K562 (cell line): ENCODE measurements around the gene SPOCD1. TPM values are rescaled to one million over a fixed set of nuclear protein-coding genes. Genes with fewer than 3 reads are reported as not detected.

Experiments
- ATAC-seq: fragments of 200-7000 bp; cut with Tn5 transposase; 3 replicates; pipeline ENCODE4 v1.9.1; 2020; ENCODE audit warnings: moderate library complexity
- BruUV-seq: library from RNA; stranded (reverse); fragments of 400-500 nt; replicated peaks from 2 replicates; lab custom pipeline; 2021; lab: Mats Ljungman, UMichigan
- CTCF ChIA-PET: fragments of 300-600 bp; formaldehyde crosslinking; extraction: SDS; loops from one replicate; lab custom pipeline; 2021; ENCODE audit warnings: low intra/inter-chr PET ratio; lab: Yijun Ruan, JAX
- POLR2A ChIA-PET: fragments of 300-600, 350-650 bp; sonication (Branson Sonifier 250); formaldehyde crosslinking; extraction: SDS; loops from one replicate; lab custom pipeline; 2021; ENCODE audit warnings: antibody characterized with exemption, inconsistent platforms; lab: Yijun Ruan, JAX
- DNase-seq, 4 experiments: peaks; one replicate each; pipeline versions ENCODE4 v3.0.0 to v3.0.0-alpha.2; 2011 to 2018; ENCODE audit warnings: low spot score in 3 of 4, mixed read lengths in 3 of 4; ENCODE audit errors: extremely low read depth in 1 of 4
- FAIRE-seq: peaks from 2 replicates; lab custom pipeline; 2011; peaks lifted over from hg19 to GRCh38; lab: Jason Lieb, UNC
- H2AFZ ChIP-seq: 2 replicates; pipeline ENCODE4 v1.6.0; 2011; ENCODE audit warnings: low read depth, low read length, control low read depth, inconsistent platforms
- H3K27ac ChIP-seq: fragments of 200-600 bp; 3 replicates; pipeline ENCODE4 v1.8.0; 2011; ENCODE audit warnings: low read depth, mild to moderate bottlenecking, control low read depth, inconsistent platforms, low read length, moderate library complexity, mixed read lengths; ENCODE audit errors: extremely low read depth
- H3K27me3 ChIP-seq, 2 experiments: fragments of 300-600 bp in 1 of 2; 2 replicates in 1 of 2; 3 replicates in 1 of 2; pipeline versions ENCODE4 v1.6.0 to v1.8.0; 2011; ENCODE audit warnings: inconsistent platforms in 2 of 2, low read length in 2 of 2, mild to moderate bottlenecking in 1 of 2, mixed read lengths in 1 of 2, moderate library complexity in 1 of 2; ENCODE audit not compliant: control insufficient read depth in 2 of 2, insufficient read depth in 2 of 2
- H3K36me3 ChIP-seq: fragments of 300-600 bp; 3 replicates; pipeline ENCODE4 v1.8.0; 2011; ENCODE audit warnings: mild to moderate bottlenecking, low read length, inconsistent platforms; ENCODE audit not compliant: control insufficient read depth, insufficient read depth
- H3K4me1 ChIP-seq, 2 experiments: fragments of 200-600 bp in 1 of 2; replicated peaks in 1 of 2; 2 replicates in 1 of 2; 3 replicates in 1 of 2; pipeline versions ENCODE4 v1.5.1 to v1.8.0; 2011; ENCODE audit warnings: inconsistent platforms in 2 of 2, low read length in 2 of 2, mild to moderate bottlenecking in 1 of 2, mixed read lengths in 1 of 2, moderate library complexity in 1 of 2; ENCODE audit not compliant: control insufficient read depth in 2 of 2, insufficient read depth in 2 of 2
- H3K4me2 ChIP-seq: 2 replicates; pipeline ENCODE4 v1.6.1; 2011; ENCODE audit warnings: low read length, control low read depth, inconsistent platforms, mixed read lengths; ENCODE audit not compliant: insufficient read depth
- H3K4me3 ChIP-seq: fragments of 200-600 bp; sonication (generic), shearing (Covaris generic); 2 replicates; pipeline ENCODE4 v1.5.1; 2016; ENCODE audit warnings: control low read depth, inconsistent platforms
- H3K79me2 ChIP-seq: fragments of 200-600 bp; 3 replicates; pipeline ENCODE4 v1.8.0; 2011; ENCODE audit warnings: low read length, inconsistent platforms; ENCODE audit not compliant: control insufficient read depth, insufficient read depth
- H3K9ac ChIP-seq, 2 experiments: 2 replicates each; pipeline versions ENCODE4 v1.6.0 to v1.6.1; 2011; ENCODE audit warnings: low read depth in 2 of 2, low read length in 2 of 2, control low read depth in 1 of 2, inconsistent platforms in 1 of 2, mild to moderate bottlenecking in 1 of 2, mixed read lengths in 1 of 2; ENCODE audit not compliant: insufficient read depth in 1 of 2
- H3K9me1 ChIP-seq: one replicate; pipeline ENCODE4 v1.6.0; 2011; ENCODE audit warnings: inconsistent platforms, mild to moderate bottlenecking, low read length, moderate library complexity; ENCODE audit not compliant: control insufficient read depth, insufficient read depth
- H3K9me3 ChIP-seq: replicated peaks from 2 replicates; pipeline ENCODE4 v1.5.1; 2011; ENCODE audit warnings: low read depth, low read length, inconsistent platforms; ENCODE audit not compliant: control insufficient read depth, insufficient read depth
- H4K20me1 ChIP-seq: replicated peaks from 2 replicates; pipeline ENCODE4 v1.6.1; 2011; ENCODE audit warnings: low read length, inconsistent platforms, mixed read lengths; ENCODE audit not compliant: control insufficient read depth, insufficient read depth
- CEBPB ChIP-seq: fragments of 450-650 bp; IDR thresholded peaks from 2 replicates; pipeline ENCODE4 v1.6.1; 2016; ENCODE audit warnings: missing genetic modification characterization, missing compliant biosample characterization
- FOS ChIP-seq: IDR thresholded peaks from 3 replicates; pipeline ENCODE4 v1.6.1; 2011; ENCODE audit not compliant: insufficient read length; ENCODE audit errors: extremely low read depth
- GATA2 ChIP-seq: sonication (generic); formaldehyde crosslinking; IDR thresholded peaks from 2 replicates; pipeline ENCODE4 v1.4.0; 2020; ENCODE audit warnings: mild to moderate bottlenecking, missing genetic modification reagents
- MAFK ChIP-seq: IDR thresholded peaks from 2 replicates; pipeline ENCODE4 v1.6.1; 2011; ENCODE audit warnings: low read length, improper control_type of control experiment
- RBM39 ChIP-seq: fragments of 200-400 bp; formaldehyde crosslinking; optimal IDR thresholded peaks from 2 replicates; pipeline ENCODE3; 2018; ENCODE audit warnings: low read depth, low read length
- SRSF3 ChIP-seq: fragments of 200-400 bp; formaldehyde crosslinking; IDR thresholded peaks from 2 replicates; pipeline ENCODE4 v1.6.1; 2016; ENCODE audit warnings: mild to moderate bottlenecking, low read length, moderate library complexity; ENCODE audit not compliant: insufficient read depth
- STAG1 ChIP-seq: sonication (generic); formaldehyde crosslinking; IDR thresholded peaks from 2 replicates; pipeline ENCODE4 v1.5.0; 2020; ENCODE audit warnings: missing genetic modification reagents, borderline replicate concordance
- TCF3 ChIP-seq: sonication (generic); formaldehyde crosslinking; IDR thresholded peaks from 2 replicates; pipeline ENCODE4 v1.4.0; 2020; ENCODE audit warnings: mild to moderate bottlenecking, missing genetic modification reagents
- ZBTB17 ChIP-seq: fragments of 450-650 bp; formaldehyde crosslinking; IDR thresholded peaks from 2 replicates; pipeline ENCODE4 v1.4.0; 2020; ENCODE audit warnings: mild to moderate bottlenecking
- ZC3H4 ChIP-seq: sonication (generic); formaldehyde crosslinking; IDR thresholded peaks from 2 replicates; pipeline ENCODE4 v1.9.0; 2021; ENCODE audit warnings: missing genetic modification reagents, borderline replicate concordance
- ZFP1 ChIP-seq: fragments of 450-650 bp; formaldehyde crosslinking; IDR thresholded peaks from 2 replicates; pipeline ENCODE4 v1.4.0; 2020; ENCODE audit warnings: mild to moderate bottlenecking, mixed read lengths
- ZNF282 ChIP-seq: sonication (generic); formaldehyde crosslinking; IDR thresholded peaks from 2 replicates; pipeline ENCODE4 v1.8.1; 2023; ENCODE audit warnings: missing genetic modification reagents
- WGBS: fragments of 100-300 bp; shearing (Covaris generic); methylation state at CpG from one replicate; pipeline ENCODE4 v1.1.6; 2016; ENCODE audit warnings: low coverage, mixed read lengths; ENCODE audit not compliant: insufficient coverage; ENCODE audit errors: missing lambda C conversion rate; 5-methylcytosine and 5-hydroxymethylcytosine counted together
- in situ Hi-C: fragments of 300-500 bp; cut with MboI; formaldehyde crosslinking; loops from 4 replicates; pipeline ENCODE4 v1.15.0; 2018; ENCODE audit warnings: inconsistent platforms, mixed read lengths
- intact Hi-C: fragments of 100-400 bp; cut with micrococcal nuclease; formaldehyde crosslinking; loops from 2 replicates; pipeline ENCODE4 v1.14.2; 2022
- polyA plus RNA-seq, 8 experiments: library from polyadenylated mRNA; depleted of rRNA in 4 of 8; stranded (reverse) in 5 of 8; unstranded in 3 of 8; fragments of >200 nt; fragmentation: Nextera tagmentation in 2 of 8; fragmentation: Illumina TruSeq in 1 of 8; extraction: Ambion mirVana in 2 of 8; extraction: Trizol in 1 of 8; gene quantifications; 2 replicates each; pipeline versions ENCODE4 v1.2.1 to v1.2.3, GENCODE V29; 2011 to 2014; ENCODE audit warnings: inconsistent platforms in 1 of 8, missing spikeins in 1 of 8
- total RNA-seq, 7 experiments: library from RNA; depleted of rRNA in 6 of 7; stranded (reverse); fragments of >200 nt in 6 of 7; fragmentation: Illumina TruSeq in 2 of 7; extraction: Trizol in 2 of 7; gene quantifications; 2 replicates each; pipeline versions ENCODE4 v1.2.1 to v1.2.3, GENCODE V29; 2011 to 2021; ENCODE audit warnings: low replicate concordance in 1 of 7
- TF ChIP-seq, protein P1 (sequence below): fragments of 450-650 bp; formaldehyde crosslinking; IDR thresholded peaks from 2 replicates; pipeline ENCODE4 v1.4.0; 2020; ENCODE audit warnings: mild to moderate bottlenecking
- TF ChIP-seq, protein P2 (sequence below): fragments of 450-650 bp; formaldehyde crosslinking; conservative IDR thresholded peaks from 2 replicates; pipeline ENCODE4 v1.4.0; 2022; ENCODE audit warnings: mild to moderate bottlenecking, missing genetic modification characterization
- TF ChIP-seq, protein P3 (sequence below): fragments of 200-400 bp; formaldehyde crosslinking; IDR thresholded peaks from 2 replicates; pipeline ENCODE4 v1.6.1; 2017; ENCODE audit warnings: mild to moderate bottlenecking, low read depth, low read length, moderate library complexity
- TF ChIP-seq, protein P4 (sequence below): fragments of 450-650 bp; IDR thresholded peaks from 2 replicates; pipeline ENCODE4 v1.6.1; 2016; ENCODE audit warnings: borderline replicate concordance

SPOCD1 gene
- total and polyA plus RNA-seq, 9 of the 15 experiments (the other 6 are each of a cell fraction or from before 2014, with no cell fraction given), result 0.03 to 0.71 (median 0.26) TPM; not detected in 1

DNA sequence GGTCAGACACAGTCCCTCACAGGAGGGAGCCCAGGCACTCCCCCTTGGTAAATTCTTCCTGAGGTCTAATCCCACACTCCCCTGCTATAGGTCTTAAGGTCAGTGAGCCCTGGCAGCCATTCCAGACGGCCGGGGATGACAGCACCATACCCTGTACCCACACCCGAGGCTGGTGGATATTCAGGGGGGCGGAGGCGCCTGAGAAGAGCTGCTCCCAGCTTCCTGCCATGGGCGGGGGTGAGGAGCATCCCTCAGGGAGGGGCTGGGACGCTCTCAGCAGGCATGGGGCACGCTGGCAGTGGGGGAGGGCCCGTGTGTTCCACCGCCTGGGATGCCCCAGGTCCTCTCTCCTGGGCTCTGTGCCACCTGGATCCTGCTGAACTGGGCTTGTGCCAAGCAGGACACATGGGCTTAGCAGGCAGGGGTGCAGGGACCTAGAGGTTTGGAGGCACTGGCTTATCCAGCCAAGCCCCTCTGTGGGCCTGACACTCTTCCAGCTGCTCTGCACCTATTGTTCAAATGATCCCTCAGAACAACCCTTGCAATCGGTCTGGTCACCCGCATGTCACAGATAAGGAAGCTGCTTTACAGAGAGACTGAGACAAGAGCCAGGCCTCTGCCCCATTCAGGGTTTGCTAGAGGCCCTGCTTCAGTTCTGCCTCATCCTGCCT is 46.0 kb downstream of the SPOCD1 start:
- H3K9ac ChIP-seq, result 0 out of 4 replicates have a peak overlapping the region, but pooled peaks of 1 of the 2 experiments have one; percentile 3
- no peaks in the 10 kb centered on the region for H3K36me3 ChIP-seq
- H3K79me2 ChIP-seq, result no peaks in the 10 kb centered on the region
- BruUV-seq, result no TSS peak
- peak overlapping the region; percentile 53 for H3K4me2 ChIP-seq
- H3K27ac ChIP-seq, result no peak overlapping the region; the same call in 2 of the 3 replicates
- CTCF ChIA-PET, result no interaction called here
- intact Hi-C loops (no loop called here), in situ Hi-C loops (no loop called here)
- peaks cover 23 to 27% of the 10 kb centered on the region in 2 experiments for H3K4me1 ChIP-seq
- no peaks in the 10 kb centered on the region for H3K9me1 ChIP-seq
- POLR2A ChIA-PET, result interaction anchor here (0.7 to 1.5 kb wide), 7 partner anchors 8 to 206 kb away, joined by 3 to 4 read pairs (median 3); no protein-coding TSS in a partner anchor
- DNase-seq, result peak in 1 of 4 experiments; percentile 38
- H3K27me3 ChIP-seq, result peaks cover 14 to 64% of the 10 kb centered on the region in 2 experiments; a peak in 4 of 5 replicates
- H3K9me3 ChIP-seq, result no peaks in the 10 kb centered on the region
- peak; percentile 38 for ATAC-seq
- H3K4me3 ChIP-seq, result no peak overlapping the region
- no peak overlapping the region for H2AFZ ChIP-seq
- 10% methylated on average over 12 of the region's 12 CpGs for WGBS
- FAIRE-seq, result no peak
- H4K20me1 ChIP-seq, result peaks cover 37% of the 10 kb centered on the region
- no peak for TF ChIP-seq CEBPB
- TF ChIP-seq, protein P1, sequence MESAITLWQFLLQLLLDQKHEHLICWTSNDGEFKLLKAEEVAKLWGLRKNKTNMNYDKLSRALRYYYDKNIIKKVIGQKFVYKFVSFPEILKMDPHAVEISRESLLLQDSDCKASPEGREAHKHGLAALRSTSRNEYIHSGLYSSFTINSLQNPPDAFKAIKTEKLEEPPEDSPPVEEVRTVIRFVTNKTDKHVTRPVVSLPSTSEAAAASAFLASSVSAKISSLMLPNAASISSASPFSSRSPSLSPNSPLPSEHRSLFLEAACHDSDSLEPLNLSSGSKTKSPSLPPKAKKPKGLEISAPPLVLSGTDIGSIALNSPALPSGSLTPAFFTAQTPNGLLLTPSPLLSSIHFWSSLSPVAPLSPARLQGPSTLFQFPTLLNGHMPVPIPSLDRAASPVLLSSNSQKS, result no peak
- TF ChIP-seq ZFP1, result no peak
- TF ChIP-seq STAG1 (CRISPR knock-in tag), result no peak
- TF ChIP-seq, protein P2, sequence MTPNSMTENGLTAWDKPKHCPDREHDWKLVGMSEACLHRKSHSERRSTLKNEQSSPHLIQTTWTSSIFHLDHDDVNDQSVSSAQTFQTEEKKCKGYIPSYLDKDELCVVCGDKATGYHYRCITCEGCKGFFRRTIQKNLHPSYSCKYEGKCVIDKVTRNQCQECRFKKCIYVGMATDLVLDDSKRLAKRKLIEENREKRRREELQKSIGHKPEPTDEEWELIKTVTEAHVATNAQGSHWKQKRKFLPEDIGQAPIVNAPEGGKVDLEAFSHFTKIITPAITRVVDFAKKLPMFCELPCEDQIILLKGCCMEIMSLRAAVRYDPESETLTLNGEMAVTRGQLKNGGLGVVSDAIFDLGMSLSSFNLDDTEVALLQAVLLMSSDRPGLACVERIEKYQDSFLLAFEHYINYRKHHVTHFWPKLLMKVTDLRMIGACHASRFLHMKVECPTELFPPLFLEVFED, result no peak
- TF ChIP-seq ZNF282 (CRISPR knock-in tag), result no peak
- TF ChIP-seq TCF3 (CRISPR knock-in tag), result peak; percentile 61
- TF ChIP-seq SRSF3, result no peak
- no peak for TF ChIP-seq FOS
- TF ChIP-seq ZBTB17 (CRISPR knock-in tag), result no peak
- TF ChIP-seq, protein P3, sequence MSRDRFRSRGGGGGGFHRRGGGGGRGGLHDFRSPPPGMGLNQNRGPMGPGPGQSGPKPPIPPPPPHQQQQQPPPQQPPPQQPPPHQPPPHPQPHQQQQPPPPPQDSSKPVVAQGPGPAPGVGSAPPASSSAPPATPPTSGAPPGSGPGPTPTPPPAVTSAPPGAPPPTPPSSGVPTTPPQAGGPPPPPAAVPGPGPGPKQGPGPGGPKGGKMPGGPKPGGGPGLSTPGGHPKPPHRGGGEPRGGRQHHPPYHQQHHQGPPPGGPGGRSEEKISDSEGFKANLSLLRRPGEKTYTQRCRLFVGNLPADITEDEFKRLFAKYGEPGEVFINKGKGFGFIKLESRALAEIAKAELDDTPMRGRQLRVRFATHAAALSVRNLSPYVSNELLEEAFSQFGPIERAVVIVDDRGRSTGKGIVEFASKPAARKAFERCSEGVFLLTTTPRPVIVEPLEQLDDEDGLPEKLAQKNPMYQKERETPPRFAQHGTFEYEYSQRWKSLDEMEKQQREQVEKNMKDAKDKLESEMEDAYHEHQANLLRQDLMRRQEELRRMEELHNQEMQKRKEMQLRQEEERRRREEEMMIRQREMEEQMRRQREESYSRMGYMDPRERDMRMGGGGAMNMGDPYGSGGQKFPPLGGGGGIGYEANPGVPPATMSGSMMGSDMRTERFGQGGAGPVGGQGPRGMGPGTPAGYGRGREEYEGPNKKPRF, result no peak
- no peak for TF ChIP-seq ZC3H4 (CRISPR knock-in tag)
- no peak for TF ChIP-seq MAFK
- 0 out of 2 replicates have a peak, but pooled peaks have one; percentile 35 for TF ChIP-seq GATA2 (CRISPR knock-in tag)
- TF ChIP-seq, protein P4, sequence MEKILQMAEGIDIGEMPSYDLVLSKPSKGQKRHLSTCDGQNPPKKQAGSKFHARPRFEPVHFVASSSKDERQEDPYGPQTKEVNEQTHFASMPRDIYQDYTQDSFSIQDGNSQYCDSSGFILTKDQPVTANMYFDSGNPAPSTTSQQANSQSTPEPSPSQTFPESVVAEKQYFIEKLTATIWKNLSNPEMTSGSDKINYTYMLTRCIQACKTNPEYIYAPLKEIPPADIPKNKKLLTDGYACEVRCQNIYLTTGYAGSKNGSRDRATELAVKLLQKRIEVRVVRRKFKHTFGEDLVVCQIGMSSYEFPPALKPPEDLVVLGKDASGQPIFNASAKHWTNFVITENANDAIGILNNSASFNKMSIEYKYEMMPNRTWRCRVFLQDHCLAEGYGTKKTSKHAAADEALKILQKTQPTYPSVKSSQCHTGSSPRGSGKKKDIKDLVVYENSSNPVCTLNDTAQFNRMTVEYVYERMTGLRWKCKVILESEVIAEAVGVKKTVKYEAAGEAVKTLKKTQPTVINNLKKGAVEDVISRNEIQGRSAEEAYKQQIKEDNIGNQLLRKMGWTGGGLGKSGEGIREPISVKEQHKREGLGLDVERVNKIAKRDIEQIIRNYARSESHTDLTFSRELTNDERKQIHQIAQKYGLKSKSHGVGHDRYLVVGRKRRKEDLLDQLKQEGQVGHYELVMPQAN, result no peak
- TF ChIP-seq RBM39, result no peak
